ENCODE results near the gene TSPAN15.
"Not testable (repeated sequence)": the region's sequence is repeated elsewhere in the genome, so short reads cannot be mapped to it uniquely, and the experiment has no call there.

TSPAN15 gene

GRCh38 chr10:69445041-69445440, 6.2 kb upstream of the TSPAN15 start:
- DNase-seq = no peak

- DNase-seq = no peak
These were observed 5.0 kb upstream of the TSPAN15 start for GRCh38 chr10:69446229-69446628.

DNA sequence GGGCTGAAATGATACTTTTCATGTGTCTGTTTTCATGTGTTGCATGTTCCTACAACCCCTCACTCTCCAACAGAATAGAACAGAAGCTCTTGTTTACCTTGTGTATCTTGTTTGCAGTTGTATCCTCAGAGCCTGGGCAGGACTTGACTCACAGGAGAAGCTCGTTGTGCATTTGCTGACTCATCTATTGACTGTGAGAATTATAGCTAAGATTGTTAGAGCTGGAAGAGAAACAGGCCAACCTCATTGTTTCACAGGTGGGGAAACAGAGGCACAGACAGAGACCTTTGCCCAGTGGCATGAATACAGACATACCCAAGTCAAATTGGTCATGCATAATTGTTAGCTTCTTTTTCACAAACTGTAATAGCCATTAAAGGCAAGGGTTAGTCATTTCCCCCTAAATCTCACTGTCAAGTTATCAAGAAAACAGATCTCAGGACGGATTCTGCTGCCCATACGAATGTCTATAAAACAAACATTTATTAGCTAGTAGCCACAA, 4.6 kb upstream of the TSPAN15 start:
- DNase-seq = no peak

DNA sequence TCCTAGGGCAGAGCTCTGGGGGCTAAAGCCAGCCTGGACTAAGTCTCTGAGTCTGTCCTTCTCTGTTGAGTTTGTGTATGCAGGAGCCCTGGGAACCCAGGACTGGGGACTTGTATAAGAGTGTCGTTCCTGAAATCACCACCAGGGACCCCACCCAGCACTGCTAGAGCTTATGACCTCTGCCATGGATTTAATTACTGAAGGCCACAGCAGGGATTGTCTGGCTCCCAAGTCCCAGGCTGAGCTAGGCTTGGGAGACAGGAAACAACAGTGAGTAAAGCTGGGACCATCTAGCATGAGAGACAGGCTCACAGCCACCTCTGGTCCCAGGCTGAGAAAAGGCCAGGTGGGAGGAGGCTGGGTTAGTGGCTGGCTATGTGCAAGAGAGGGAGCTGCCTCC, 1.4 kb upstream of the TSPAN15 start:
- peak in 36 of 58 donors; percentile 14 to 77 (median 46) for DNase-seq

DNA sequence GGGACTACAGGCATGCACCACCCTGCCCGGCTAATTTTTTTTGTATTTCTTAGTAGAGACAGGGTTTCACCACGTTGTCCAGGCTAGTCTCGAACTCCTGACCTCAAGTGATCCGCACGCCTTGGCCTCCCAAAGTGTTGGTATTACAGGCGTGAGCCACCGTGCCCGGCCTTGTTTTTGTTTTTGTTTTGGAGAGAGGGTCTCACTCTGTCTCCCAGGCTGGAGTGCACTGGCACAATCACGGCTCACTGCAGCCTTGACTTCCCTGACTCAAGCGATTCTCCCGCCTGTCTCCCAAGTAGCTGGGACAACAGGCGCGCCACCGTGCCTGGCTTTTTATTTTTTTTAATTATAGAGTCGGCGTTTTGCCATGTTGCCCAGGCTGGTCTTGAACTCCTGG, 870 bp upstream of the TSPAN15 start:
- not testable (repeated sequence) for DNase-seq

- peak in 4 of 58 donors; percentile 13 to 60 (median 36) for DNase-seq
These were observed 553 bp downstream of the TSPAN15 start for GRCh38 chr10:69451784-69452251.

DNA sequence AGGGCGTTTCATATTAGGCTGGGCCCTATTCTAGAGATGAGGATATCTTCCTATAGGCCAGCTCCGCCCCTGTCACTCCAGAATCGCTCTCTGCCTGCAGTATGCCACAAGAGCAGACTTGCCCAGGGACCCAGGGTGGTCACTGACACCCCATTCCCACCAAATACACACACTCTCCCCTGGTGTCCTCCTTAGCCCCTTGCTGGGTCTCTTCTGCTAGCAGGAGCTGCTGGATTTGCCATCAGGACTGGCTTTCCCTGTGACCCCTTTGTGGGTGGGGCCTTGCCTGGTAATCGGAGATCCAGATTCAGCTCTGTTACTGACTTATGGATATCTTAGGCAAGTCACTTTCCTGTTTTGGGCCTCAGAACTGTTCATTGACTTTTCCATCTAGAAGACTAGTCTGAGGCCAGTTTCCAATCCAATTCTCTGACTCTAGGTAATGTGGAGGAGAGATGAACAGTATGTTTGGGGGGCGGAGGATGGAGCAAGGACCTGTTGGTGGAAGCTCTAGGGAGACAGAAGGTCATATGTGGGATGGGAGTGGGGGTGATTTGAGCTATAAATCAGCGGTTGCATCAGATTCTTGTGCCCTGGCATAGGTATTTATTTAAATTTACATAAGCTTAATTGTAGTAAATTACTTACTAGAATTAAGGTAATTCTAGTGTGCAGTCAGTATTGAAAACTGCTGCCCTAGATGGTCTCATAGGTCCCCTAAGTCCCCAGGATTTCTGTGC, 1.6 kb downstream of the TSPAN15 start:
- DNase-seq = no peak

DNA sequence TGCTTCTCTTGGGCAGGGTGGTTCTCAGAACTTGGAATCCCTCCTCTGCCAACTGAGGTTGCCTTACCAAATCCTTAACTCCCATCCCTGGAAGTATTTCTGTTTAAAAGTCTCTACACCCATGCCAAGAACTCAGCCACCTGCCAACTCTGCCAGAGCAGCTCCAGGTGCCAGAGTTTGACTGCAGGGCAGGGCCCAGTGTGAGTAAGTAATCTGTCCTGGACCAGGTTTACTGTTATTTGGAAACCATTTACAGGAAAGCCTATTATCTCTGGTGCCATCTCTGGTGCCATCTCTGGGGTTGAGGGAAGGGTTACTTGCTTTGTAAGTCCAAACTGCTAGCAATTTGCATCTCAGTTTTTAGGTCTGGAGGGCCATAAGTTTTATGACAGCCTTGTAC, 2.5 kb downstream of the TSPAN15 start:
- DNase-seq = no peak

DNA sequence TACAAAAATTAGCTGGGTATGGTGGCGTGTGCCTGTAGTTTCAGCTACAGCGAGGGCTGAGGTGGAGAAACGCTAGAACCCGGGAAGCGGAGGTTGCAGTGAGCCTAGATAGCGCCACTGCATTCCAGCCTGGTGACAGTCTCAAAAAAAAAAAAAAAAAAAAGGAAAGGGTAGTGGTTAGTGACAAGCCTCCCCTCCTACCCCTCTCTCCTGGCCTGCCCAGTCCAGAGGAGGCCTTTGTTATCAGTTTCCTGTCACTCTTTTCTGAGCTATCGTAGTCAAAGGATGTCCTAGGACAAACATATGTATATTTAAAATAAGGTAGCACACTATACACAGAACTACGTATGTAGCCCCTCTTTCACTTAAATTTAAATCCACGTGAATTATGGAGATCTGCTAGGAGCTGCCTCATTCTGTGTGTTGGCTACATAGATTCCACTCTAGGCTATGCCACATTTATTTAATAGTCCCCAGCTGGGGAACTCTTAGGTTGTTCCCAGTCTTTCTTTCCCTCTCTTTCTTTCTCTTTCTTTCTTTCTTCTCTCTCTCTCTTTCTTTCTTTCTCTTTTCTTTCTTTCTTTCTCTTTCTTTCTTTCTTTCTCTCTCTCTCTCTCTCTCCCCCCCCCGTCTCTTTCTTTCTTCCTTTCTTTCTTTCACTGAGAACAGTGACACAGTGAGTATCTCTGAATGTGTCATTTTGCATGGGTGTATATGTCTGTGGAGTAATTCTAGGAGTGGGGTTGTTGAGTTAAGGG, 3.9 kb downstream of the TSPAN15 start:
- DNase-seq = no peak

GRCh38 chr10:69456880-69457693, 5.8 kb downstream of the TSPAN15 start:
- DNase-seq = no peak

- no peak for DNase-seq
These were observed 6.5 kb downstream of the TSPAN15 start for GRCh38 chr10:69457771-69458237.

DNA sequence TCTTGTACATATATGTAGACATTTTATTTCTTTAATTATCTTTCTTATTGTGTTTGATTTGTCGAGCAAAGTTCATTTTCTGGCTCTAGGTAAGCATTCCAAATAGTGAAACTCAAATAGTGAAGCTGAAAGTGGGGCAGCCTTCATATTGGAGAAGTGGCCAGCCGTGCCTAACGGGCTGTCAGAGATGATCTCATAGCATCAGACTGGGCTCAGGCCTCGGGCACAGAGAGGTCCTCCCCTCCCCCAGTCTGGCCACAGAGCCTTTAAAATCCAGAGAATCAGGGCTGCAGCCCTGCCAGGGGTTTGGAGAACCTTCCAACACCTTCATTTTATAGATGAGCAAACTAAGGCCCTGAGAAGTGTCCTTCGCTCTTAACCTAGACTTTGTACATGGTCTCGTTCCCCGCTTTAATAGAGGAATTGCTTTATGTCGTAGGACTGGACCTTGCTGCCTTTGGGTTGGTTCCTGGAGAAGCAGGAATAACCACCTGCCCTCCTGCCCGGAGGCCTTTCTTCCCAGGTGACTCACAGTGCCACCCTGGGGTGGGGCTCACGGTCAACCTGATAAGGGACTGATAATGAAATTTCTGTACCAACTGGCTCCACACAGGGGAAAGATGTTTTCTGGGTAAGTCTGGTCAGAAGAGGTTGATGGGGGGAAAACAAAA, 7.3 kb downstream of the TSPAN15 start:
- DNase-seq = peak in 33 of 58 donors; percentile 17 to 77 (median 42)

GRCh38 chr10:69459101-69459790, 8.0 kb downstream of the TSPAN15 start:
- no peak for DNase-seq

DNA sequence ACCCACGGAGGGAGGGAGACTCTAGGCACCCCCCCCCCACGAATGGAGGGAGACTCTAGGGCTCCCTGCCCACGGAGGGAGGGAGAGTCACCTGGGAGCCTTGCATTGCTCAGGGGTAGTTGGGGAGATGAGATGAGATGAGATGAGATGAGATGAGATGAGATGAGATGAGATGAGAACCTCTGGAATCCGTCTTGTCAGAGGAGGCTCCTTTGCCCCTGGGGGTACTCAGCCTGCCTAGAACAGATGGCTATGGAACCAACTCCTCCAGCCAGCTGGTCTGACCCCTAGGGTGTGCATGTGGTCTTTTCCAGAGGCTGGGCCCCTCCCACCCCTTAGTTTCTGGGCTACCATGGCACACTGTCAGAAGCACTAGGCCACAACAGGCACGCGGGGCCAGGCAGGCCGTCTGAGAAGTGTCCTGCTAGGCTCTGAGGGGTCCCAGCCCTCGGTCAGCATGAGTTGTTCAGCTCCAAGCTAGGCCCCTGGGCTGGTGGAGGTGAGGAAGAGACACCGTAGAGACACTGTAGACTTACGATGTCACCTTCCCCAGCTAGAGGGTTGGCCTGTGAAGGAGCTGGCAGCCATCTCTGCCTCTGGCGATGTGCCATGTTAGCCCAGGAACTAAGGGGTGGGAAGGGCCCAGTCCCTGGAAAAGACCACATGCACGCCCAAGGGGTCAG, 8.8 kb downstream of the TSPAN15 start:
- peak in 1 of 58 donors; percentile 22 for DNase-seq

DNA sequence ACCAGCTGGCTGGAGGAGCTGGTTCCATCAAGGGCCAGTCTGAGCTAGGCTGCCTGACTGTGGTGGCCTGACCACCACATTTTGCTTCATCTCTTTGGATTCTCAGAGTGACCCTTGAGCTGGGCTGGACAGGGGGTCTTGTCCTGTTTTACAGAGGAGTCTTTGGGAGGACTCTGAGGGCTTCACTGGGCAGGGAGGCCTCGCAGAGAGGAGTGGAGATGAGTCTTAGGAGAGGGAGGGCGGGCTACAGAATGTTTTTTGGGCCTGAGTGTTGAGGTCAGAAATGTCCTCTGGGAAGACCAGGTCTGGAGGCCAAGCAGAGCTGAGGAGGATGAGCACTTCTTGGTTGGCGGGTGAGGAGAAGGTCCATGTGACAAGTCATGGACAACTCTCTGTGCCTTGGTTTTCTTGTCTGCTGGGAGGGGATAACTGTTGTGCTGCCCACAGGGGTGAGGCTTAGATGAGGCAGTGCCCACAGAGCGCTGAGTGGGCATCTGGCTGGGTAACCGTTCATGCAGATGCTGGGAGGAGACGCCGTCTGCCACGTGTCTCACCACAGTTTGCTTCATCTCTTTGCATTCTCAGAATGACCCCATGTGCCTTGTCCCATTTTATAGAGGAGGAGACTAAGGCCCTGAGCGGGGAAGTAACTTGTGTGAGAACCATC, 9.4 kb downstream of the TSPAN15 start:
- DNase-seq = no peak

- DNase-seq = no peak
These were observed 10.2 kb downstream of the TSPAN15 start for GRCh38 chr10:69461243-69462025.

DNA sequence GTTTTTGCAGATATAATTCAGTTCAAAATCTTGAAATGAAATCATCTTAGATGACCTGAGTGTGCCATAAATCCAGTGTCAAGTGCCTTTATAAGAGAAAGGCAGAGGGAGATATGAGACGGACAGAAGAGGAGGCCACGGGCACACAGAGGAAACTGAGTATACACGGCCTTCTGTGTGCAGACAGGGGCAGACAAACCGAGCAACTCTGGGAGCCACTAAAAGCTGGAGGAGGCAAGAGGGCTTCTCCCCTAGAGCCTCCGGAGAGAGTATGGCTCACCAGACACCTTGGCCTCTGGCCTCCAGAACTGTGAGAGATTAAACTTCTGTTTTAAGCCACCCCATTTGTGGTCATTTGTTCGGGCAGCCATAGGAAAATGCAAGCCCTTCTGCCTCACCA, 12.6 kb downstream of the TSPAN15 start:
- no peak for DNase-seq

DNA sequence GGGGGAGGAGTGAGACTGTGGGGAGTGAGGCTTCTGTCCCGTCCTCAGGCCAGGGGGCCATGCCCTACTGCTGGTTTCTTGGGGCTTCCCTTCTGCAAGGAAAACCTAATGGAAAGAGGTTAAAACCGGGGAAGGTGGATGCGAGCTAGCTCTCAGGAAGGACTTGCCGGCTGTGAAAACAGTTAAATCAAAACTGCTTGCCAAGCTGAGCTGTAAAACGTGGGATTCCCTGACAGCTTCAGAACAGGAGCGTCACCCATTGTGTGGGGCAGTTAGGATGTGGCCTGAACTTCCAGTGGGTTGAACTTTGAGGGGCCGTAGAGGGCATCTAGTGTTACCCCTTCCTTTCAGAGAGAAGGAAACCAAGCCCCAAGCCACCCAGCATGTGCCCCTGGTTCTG, 13.1 kb downstream of the TSPAN15 start:
- DNase-seq = no peak
